Hepatic stellate cell (primary cell): ENCODE measurements around the gene TNMD.
A peak's percentile ranks its signal among the peaks of the same experiment; 100 is the strongest.

Experiments used
- DNase-seq: peaks from one replicate; pipeline ENCODE4 v3.0.0; 2011; ENCODE audit warnings: low spot score

The TNMD gene

DNA sequence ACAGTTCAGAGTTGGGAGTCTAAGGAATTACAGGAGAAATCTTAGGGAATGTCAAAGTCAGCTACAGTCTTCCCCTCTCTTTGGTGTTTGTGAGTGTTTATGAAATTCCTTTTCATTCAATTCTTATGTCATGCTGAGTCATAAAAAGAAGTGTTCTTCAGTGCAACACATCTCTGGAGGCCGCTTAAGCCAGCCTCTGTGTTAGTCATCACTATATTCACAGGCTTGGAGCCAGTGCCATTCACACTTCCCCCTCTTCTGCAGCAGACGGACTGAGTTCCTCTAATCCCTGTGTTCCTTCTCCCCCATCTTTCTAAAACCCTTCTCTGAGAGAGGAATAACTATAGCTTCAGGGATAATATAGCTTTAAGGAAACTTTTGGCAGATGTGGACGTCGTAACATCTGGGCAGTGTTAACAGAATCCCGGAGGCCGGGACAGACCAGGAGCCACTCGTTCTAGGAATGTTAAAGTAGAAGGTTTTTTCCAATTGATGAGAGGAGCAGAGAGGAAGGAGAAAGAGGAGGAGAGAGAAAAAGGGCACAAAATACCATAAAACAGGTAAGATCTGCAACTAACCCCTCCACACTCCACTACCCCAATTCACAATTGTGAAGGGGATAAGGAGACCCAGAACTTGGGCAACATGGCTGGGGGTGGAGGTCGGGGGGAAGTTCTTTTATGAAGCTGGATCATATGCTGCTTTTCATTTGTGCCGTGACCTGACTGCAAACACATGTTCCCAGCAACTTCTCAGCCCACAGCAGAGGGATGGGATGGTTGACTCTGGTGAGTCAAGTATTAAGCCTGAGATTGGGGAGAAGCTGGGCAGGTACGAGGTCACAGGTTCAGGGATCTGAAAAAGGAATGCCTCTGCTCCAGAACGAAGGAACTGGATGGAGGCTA is 59.5 kb downstream of the TNMD start, which contains the start of gene SRPX2:
Gene SRPX2 (plus strand): TSS at position 244 of the 905 bp plus-strand sequence. CDS start 2,124 bp downstream, outside the sequence.
- peak; percentile 38 for DNase-seq

GRCh38 chrX:100645106-100645505 is 60.4 kb downstream of the TNMD start:
- DNase-seq = no peak

DNA sequence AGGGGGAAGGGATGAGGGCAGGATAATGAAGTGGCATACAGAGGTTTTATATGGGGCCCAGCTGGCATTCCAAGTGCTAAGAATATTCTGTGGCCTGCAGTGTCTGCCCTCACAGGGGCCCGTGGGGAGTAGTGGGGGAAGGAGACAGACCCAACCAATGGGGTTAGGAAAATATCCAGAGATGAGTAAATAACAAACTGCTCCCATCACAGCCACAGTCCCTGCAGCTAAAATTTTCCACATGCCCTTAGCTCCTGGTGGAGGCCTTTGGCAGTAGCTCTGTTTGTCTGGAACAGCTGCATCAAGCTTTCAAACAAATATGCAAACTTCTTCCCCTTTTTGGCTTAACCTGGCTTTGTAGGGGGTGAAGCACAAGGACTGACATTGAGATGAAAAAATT is 62.4 kb downstream of the TNMD start:
- no peak for DNase-seq

DNA sequence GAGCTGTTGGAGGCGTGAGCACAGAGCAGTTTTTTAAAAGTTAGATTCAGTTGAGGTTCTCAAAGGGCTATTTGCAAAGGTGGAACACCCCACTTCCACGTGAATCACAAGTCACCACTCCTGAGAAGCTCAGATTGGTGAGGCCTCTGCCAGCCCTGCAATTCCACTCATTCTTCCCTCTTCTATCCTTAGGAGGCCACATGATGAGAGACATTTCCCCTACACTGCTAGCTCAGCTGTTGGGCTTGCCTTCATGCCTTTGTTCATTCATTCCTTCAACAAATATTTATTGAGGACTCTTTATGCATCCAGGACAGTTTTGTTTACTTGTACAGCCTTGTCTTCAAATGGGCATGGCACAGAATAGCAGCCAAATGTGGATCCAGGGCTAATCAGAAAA is 63.0 kb downstream of the TNMD start:
- no peak for DNase-seq

GRCh38 chrX:100648458-100649417 is 64.0 kb downstream of the TNMD start:
- no peak for DNase-seq
